LHCN-M2 (cell line): ENCODE results near the gene RCC1. TPM values are rescaled to one million over a fixed set of nuclear protein-coding genes. Genes with fewer than 3 reads are reported as not detected.
"Not testable (repeated sequence)": the region's sequence is repeated elsewhere in the genome, so short reads cannot be mapped to it uniquely, and the experiment has no call there.

ENCODE experiments used
- DNase-seq: peaks from one replicate; pipeline ENCODE4 v3.0.0-alpha.2; 2012; ENCODE audit warnings: low read depth
- total RNA-seq: library from RNA; depleted of rRNA; stranded (reverse); fragments of >200 nt; gene quantifications from 2 replicates; pipeline ENCODE4 v1.2.3, GENCODE V29; 2014

Gene RCC1
- total RNA-seq, 1 experiment from 2014 or later, result 53.1 TPM

- DNase-seq, result peak; percentile 49
These were observed 5.2 kb downstream of the RCC1 start for GRCh38 chr1:28510970-28511440.

- DNase-seq, result peak; percentile 26
These were observed 6.3 kb downstream of the RCC1 start for GRCh38 chr1:28512058-28512611.

DNA sequence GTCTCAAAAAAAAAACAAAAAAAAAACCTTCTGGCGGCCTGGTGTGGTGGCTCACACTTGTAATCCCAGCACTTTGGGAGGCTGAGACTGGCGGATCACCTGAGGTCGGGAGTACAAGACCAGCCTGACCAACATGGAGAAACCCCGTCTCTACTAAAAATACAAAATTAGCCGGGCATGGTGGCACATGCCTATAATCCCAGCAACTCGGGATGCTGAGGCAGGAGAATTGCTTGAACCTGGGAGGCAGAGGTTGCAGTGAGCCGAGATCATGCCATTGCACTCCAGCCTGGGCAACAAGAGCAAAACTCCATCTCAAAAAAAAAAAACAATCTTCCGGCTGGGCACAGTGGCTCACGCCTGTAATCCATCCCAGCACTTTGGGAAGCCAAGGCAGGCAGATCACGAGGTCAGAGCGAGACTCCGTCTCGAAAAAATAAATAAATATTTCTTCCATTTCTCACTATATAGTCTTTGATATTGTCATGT lies 8.6 kb downstream of the RCC1 start:
- peak; percentile 6 for DNase-seq

GRCh38 chr1:28516518-28516956 lies 10.7 kb downstream of the RCC1 start:
- DNase-seq, result peak; percentile 2

DNA sequence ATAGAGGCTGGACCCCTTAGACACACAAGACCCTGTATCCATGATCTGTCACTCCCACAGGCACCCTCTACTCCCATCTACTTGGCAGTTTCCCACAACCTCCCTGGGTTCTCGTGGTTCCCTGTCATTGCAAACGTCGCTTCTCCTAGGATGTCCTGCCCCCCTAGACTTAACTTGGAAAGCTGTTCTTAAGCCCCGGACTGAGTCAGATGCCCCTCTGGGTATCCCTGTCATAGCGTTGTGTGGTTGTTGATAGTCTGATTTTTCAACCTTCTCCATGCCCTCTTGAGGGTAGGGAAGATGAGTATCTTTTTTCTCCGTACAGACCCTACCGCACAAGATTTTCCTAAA lies 11.8 kb downstream of the RCC1 start:
- no peak for DNase-seq

DNA sequence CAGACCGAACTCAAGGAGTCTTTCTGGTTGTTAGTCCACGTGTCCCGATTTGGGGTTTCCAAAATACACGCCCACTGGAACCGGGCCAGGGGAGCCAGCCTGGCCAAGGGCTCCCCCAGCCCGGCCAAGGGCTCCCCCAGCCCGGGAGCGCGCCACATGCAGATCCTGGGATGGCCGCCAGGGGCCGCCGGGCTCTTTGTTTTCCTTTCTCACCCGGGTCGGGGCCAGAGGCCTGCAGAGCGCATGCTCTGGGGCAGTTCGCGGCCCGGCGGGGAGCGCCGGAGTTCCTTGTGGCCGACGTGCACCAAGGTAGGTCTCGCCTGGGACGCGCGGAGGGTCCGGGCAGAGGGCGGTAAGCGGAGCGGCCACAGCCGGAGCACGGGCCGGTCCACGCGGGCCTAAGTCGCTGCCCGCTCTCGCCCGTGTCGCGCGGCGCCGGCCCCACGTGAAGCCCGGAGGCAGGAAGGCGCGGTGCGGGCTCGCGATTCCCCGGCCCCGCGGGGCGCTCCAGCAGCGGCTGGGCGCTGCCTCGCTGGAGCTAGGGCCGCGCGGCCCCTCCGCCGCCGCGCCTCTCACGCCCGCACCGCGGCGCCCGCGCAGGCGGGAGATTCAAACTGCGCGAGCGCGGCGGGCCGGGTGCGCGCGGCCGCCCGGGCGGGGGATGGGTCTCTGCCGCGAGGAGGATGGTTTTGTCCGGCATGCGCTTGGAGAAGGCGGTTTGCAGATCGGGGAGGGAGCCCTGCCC lies 12.3 kb downstream of the RCC1 start:
- DNase-seq, result peak; percentile 86

DNA sequence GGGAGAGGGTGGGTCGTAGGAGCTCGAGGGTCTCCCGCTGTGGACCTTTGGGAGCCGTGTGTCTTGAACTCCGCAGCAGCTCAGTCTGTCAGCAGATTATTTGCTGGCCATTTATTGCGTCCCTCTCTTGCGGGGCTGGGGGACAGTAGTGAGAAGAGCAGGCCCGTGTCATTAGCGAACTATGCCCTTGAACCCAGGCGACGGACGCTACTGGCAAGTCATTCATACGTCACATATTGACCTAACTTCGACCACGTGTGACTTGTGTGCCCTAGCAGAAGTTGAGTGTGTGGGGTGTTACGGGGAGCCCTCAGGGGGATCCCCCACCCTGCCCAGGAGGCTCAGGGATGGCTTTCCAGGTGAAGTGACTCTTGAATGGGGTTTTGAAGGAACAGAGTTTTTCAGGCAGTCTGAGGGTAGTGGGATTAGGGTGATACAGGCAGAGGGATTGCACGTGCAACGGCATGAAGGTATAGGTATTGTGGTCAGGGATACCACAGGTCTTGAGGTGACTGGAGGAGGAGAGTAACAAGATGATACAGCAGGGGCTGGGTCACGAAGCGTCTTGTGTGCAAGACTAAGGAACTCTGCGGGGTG lies 13.0 kb downstream of the RCC1 start:
- peak; percentile 53 for DNase-seq

DNA sequence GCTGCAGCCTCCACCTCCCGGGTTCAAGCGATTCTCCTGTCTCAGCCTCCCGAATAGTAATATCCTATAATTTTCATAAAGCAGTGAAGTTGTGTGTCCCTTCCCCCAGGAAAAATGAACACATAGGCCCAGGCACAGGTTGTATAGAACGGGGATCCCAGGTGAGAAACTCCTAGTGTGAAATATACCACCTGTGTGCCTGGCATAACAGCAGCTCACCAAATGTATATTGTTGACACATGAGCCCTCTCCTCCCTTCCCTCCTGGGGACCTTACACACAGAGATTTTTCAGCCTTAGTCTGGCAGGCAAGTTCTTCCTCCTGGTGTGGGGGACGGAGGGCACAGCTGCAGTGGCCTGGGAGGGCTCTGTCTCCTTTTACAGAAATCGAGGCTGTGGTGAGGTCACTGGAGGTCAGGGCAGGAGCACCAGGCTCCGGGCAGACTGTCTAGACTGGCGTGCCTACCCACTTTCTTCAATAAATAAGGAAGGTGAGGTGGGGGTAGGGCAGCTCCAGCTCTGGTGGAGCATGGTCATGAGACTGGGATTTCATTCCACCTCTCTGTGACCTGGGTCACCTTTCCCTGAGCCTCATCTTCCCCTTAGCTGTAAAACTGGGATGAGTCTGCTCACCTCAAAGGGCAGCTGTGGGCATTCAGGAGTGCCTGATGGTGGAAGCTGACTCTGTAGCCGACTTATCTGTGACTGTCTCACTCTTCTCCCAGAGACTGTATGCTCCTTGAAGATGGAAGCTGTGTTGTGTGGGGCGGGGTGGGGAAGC lies 14.3 kb downstream of the RCC1 start:
- no peak for DNase-seq

- not testable (repeated sequence) for DNase-seq
These were observed 15.0 kb downstream of the RCC1 start for GRCh38 chr1:28520796-28521195.

- DNase-seq, result no peak
These were observed 15.8 kb downstream of the RCC1 start for GRCh38 chr1:28521502-28522164.

GRCh38 chr1:28522537-28522936 lies 16.7 kb downstream of the RCC1 start:
- DNase-seq, result not testable (repeated sequence)

- not testable (repeated sequence) for DNase-seq
These were observed 19.3 kb downstream of the RCC1 start for GRCh38 chr1:28525002-28525642.

DNA sequence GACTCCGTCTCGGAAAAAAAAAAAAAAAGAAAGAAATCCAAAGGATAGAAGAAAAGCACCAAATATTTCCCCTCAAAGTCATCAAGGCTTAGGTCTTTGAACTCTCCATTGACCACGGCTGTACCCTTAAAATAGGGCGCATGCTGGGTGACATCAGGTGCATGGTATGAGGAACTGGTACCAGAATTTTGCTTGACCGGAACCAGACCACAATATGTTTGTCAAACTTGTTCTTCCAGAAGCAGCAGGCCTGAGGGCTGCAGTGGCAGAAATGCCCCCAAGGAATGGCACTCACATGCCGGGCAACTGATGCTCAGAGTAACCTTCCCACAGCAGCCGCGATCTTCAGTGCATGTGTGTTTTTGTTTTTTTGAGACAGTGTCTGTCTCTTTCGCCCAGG lies 21.0 kb downstream of the RCC1 start:
- no peak for DNase-seq

DNA sequence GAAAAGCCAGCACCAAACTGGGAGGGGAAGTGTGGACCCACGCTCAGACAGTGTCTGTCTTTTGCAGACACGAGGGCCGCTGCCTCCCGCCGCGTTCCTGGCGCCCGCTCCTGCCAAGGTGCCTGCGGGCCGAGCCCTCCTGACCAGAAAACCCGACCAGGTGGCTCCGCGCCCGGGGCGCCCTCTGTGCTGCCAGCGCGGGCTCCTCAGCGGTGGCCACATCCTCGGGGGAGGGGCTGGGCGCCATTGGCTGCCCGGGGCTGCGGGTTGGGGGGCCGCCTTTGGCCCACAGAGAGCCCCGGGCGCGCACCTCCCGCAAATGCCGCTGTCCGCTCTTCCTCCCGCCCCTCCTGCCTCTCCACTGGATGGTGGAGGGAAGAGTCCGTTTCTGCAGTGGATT lies 24.6 kb downstream of the RCC1 start:
- DNase-seq, result no peak

GRCh38 chr1:28534671-28535070 lies 28.8 kb downstream of the RCC1 start:
- no peak for DNase-seq

DNA sequence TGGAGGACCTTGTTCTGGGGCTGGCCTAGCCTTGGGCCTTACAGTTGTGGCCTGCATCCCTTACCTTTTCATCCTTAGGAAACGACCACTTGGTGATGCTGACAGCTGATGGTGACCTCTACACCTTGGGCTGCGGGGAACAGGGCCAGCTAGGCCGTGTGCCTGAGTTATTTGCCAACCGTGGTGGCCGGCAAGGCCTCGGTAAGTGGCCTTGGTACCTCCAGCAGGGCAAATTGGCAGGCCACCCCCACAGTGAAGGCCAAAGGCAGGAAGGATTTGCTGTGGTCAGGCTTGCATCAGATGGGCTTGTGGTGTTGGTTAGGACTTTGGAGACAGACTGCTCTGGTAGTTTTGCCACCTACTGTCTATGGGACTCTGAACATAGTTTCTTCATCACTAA lies 29.3 kb downstream of the RCC1 start:
- DNase-seq, result no peak

- peak; percentile 17 for DNase-seq
These were observed 31.8 kb downstream of the RCC1 start for GRCh38 chr1:28537457-28538199.

- DNase-seq, result no peak
These were observed 32.4 kb downstream of the RCC1 start for GRCh38 chr1:28538286-28538685.

- DNase-seq, result no peak
These were observed 34.8 kb downstream of the RCC1 start for GRCh38 chr1:28540651-28541050.

- DNase-seq, result not testable (repeated sequence)
These were observed 35.7 kb downstream of the RCC1 start for GRCh38 chr1:28541414-28542015.
